Choroid plexus epithelial cell (primary cell): Measurements from ENCODE around the gene ZNF644.

ENCODE experiments used
- DNase-seq: peaks from one replicate; pipeline ENCODE4 v3.0.0-alpha.2; 2010; ENCODE audit warnings: low read depth
- H3K4me3 ChIP-seq: 2 replicates; pipeline ENCODE4 v1.5.1; 2011; ENCODE audit warnings: low read depth, mild to moderate bottlenecking, control low read depth, low read length, moderate library complexity
- TF ChIP-seq, protein P1 (sequence below): conservative IDR thresholded peaks from 2 replicates; pipeline ENCODE4 v1.5.1; 2011; ENCODE audit warnings: low read depth, mild to moderate bottlenecking, control low read depth, inconsistent platforms, low read length, moderate library complexity

ZNF644 gene

DNA sequence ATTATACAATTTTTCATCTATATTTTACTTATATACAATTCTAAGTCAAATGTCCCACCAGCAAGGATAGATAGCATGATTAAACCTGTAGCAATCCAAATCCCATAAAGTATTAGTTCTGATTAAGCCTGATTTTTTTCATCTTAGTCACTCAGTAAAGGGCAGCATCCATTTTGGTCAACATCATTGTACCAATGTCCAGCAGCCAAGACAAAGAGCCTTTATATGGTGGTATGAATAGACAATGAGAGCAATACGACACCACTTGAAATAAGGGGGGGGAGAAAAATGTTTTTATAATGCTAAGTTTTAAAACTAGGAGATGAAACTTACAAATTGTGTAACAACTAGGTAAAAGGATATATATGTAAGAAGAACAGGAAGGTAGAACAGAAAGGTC lies 7.4 kb downstream of the ZNF644 start:
- DNase-seq, result no peak
- TF ChIP-seq, protein P1, sequence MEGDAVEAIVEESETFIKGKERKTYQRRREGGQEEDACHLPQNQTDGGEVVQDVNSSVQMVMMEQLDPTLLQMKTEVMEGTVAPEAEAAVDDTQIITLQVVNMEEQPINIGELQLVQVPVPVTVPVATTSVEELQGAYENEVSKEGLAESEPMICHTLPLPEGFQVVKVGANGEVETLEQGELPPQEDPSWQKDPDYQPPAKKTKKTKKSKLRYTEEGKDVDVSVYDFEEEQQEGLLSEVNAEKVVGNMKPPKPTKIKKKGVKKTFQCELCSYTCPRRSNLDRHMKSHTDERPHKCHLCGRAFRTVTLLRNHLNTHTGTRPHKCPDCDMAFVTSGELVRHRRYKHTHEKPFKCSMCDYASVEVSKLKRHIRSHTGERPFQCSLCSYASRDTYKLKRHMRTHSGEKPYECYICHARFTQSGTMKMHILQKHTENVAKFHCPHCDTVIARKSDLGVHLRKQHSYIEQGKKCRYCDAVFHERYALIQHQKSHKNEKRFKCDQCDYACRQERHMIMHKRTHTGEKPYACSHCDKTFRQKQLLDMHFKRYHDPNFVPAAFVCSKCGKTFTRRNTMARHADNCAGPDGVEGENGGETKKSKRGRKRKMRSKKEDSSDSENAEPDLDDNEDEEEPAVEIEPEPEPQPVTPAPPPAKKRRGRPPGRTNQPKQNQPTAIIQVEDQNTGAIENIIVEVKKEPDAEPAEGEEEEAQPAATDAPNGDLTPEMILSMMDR, result no peak
- no peak overlapping the region for H3K4me3 ChIP-seq

GRCh38 chr1:91013302-91013701 lies 8.5 kb downstream of the ZNF644 start:
- H3K4me3 ChIP-seq, result no peak overlapping the region
- no peak for DNase-seq
- TF ChIP-seq, protein P1, result no peak

DNA sequence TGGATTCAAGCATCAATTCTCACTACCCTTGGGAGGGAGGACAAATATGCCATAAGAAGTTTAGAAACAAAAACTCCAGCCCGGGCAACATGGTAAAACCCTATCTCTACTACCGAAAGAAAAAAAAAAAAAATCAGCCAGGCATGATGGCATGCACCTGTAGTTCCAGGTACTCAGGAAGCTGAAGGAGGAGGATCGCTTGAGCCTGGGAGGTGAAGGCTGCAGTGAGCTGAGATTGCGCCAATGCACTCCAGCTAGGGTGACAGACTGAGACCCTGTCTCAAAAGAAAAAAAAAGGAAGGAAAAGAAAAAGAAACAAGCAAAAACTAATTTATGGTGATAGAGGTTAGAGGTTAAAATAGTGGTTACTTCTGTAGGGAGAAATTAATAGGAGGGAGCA lies 9.6 kb downstream of the ZNF644 start:
- TF ChIP-seq, protein P1, result no peak
- no peak for DNase-seq
- H3K4me3 ChIP-seq, result no peak overlapping the region

GRCh38 chr1:91011726-91012125 lies 10.1 kb downstream of the ZNF644 start:
- DNase-seq, result peak; percentile 62
- TF ChIP-seq, protein P1, result no peak
- H3K4me3 ChIP-seq, result no peak overlapping the region

DNA sequence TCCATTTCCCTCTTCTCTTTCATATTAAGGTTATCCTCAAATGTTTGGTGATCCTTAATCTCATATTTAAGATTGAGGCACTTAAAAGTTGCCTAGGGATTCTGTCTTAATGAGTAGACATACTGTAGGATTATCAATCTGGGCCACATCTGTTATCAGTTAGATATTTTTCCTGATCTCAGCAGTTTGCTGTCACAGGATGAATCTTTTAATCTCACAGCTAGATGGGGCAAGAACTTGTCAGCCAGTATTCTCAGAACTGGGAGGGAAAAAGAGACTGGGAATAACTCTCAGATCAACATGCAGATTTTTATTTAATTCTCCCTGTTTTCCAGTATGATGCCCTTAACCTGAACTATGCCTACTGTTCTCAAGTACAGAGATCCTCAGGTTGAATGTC lies 14.0 kb downstream of the ZNF644 start:
- no peak overlapping the region for H3K4me3 ChIP-seq
- DNase-seq, result no peak
- TF ChIP-seq, protein P1, result peak; percentile 28

DNA sequence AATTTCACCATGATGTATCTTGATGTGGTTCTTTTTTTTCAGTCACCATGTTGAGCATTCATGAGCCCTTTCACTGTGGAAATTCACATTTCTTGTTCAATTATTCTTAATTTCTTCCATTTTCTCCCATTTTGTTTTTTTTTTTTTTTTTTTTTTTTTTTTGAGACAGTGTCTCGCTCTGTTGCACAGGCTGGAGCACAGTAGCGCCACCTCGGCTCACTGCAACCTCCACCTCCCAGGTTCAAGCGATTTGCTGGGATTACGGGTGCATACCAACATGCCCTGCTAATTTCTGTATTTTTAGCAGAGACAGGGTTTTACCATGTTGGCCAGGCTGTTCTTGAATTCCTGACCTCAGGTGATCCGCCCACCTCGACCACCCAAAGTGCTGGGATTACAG lies 14.7 kb downstream of the ZNF644 start:
- H3K4me3 ChIP-seq, result no peak overlapping the region
- TF ChIP-seq, protein P1, result no peak
- no peak for DNase-seq

DNA sequence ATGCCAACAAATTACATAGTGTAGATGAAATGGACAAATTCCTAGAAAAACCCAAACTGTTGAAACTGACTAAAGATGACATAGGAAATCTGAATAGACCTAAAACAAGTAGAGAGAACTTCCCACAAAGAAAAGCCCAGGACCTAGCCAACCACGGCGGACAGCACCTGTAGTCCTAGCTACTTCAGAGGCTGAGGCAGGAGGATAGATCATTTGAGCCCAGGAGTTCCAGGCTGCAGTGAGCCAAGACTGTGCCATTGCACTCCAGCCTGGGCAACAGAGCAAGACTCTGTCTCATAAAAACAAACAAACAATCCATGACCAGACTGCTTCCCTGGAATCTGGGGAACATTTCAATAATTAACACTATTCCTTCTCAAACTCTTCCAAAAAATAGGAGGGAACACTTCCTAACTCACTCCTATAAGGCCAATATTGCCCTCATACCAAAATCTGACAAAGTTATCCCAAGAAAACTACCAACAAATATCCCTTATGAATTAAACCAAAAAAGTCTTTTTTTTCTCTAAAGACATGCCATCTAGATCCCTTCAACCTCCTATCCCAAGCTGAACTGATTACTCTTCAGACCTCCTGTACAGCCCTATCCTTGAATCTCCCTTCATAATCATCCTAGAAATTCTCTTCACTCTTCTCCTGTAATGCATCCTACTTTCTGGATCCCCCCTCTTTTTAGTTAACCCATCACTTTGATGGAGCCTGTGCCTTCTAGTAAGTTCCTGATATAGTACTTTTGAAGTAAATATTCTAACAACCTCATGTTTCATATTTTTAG lies 15.5 kb downstream of the ZNF644 start:
- DNase-seq, result no peak
- no peak overlapping the region for H3K4me3 ChIP-seq
- TF ChIP-seq, protein P1, result no peak
